Mucosa of stomach (tissue), 1 donor: ENCODE results near the gene UHRF2.

ENCODE experiments used
- H3K27me3 ChIP-seq: one replicate; pipeline ENCODE4 v1.7.0; 2013; ENCODE audit warnings: mild to moderate bottlenecking, low read length; ENCODE audit not compliant: control insufficient read depth, insufficient read depth
- H3K36me3 ChIP-seq: one replicate; pipeline ENCODE4 v1.7.0; 2013; ENCODE audit warnings: low read length; ENCODE audit not compliant: control insufficient read depth, insufficient read depth
- H3K4me1 ChIP-seq: one replicate; pipeline ENCODE4 v1.7.0; 2013; ENCODE audit warnings: mild to moderate bottlenecking, low read length; ENCODE audit not compliant: control insufficient read depth, insufficient read depth
- H3K4me3 ChIP-seq: one replicate; pipeline ENCODE4 v1.7.0; 2013; ENCODE audit warnings: low read length
- H3K9ac ChIP-seq: one replicate; pipeline ENCODE4 v1.7.0; 2013; ENCODE audit warnings: mild to moderate bottlenecking, low read length, moderate library complexity
- H3K9me3 ChIP-seq: one replicate; pipeline ENCODE4 v1.7.0; 2013; ENCODE audit warnings: mild to moderate bottlenecking, low read length, moderate library complexity; ENCODE audit not compliant: control insufficient read depth
- donor health status: Pancreatic carcinoma.

Gene UHRF2

DNA sequence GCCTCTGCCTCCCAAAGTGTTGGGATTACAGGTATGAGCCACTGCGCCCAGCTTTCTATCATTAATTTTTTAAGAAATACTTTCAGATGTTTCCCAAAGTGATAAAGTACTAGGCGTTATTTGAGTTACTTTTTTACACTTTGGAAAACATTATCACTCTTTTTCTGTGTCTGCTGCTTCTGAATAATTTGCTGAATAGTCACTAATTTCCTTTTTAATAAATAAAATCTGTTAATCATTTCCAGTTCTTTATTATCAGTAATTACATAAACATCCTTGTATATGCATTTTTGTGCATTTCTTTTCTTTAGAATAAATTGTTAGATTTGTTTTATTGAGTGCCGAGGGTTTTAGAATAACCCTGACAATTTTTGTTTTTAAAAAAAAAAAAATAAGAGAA is 48.6 kb downstream of the UHRF2 start:
- no peaks in the 10 kb centered on the region for H3K9me3 ChIP-seq
- H3K4me3 ChIP-seq, result no peak overlapping the region
- H3K4me1 ChIP-seq, result no peaks in the 10 kb centered on the region
- no peaks in the 10 kb centered on the region for H3K36me3 ChIP-seq
- no peaks in the 10 kb centered on the region for H3K27me3 ChIP-seq
- no peak overlapping the region for H3K9ac ChIP-seq

DNA sequence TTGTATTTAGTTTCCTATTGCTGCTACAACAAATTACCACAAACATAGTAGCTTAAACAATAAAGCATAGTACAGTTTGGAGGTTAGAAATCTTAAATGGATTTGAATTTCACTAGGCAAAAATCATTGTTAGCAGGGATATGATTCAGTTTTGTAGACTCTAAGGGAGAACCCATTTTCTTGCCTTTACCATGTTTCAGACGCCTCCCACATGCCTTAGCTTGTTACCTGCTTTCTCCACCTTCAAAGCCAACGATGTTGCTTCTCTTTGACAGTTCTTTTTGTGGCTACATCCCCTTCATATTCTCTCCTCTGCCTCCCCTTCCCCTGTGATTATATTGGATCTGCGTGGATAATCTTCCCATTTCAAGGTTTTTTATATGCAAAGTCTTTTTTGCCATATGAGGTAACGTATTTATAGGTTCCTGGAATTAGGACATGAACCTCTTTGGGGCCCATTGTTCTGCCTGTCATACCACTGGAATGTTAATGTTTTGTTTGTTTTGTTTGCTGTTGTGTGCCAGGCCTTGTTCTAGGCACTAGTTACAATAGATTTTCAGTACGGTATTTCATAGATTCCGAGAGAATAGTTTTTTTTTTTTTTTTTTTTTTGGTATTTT is 54.1 kb downstream of the UHRF2 start:
- Histone ChIP-seq H3K4me1 (no peaks in the 10 kb centered on the region), H3K9me3 (no peaks in the 10 kb centered on the region), H3K27me3 (no peaks in the 10 kb centered on the region), H3K36me3 (no peaks in the 10 kb centered on the region), H3K4me3 (no peak overlapping the region), H3K9ac (no peak overlapping the region)

DNA sequence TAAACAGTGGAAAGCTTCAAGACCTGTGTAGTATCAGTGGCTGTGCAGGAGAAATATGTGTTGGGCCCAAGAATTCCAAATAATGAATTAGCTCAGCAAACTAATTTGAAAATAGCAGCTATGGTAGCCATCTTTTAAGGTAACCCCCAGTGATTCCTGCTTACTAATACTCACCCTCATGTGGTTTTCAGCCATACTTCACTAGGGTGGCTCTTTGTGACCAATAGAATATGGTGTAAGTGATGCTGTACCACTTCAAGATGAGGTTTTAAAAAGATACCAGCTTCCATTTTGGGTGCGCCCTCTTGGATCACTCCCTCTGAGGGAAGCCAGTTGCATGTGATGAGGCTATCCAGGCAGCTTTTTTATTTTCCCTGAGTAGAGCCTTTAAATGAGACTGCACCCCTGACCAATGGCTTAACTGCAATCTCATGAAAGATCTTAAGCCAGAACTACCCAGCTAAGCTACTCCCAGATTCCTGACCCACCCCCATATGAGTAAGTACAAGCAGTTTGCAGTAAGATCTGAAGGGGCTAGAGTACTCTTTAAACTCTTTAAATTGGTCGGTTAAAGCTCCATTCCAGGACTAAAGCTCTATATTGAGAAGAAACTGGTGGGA is 58.3 kb downstream of the UHRF2 start:
- Histone ChIP-seq H3K4me1 (no peaks in the 10 kb centered on the region), H3K9ac (no peak overlapping the region), H3K9me3 (no peaks in the 10 kb centered on the region), H3K36me3 (no peaks in the 10 kb centered on the region), H3K4me3 (no peak overlapping the region), H3K27me3 (no peaks in the 10 kb centered on the region)

DNA sequence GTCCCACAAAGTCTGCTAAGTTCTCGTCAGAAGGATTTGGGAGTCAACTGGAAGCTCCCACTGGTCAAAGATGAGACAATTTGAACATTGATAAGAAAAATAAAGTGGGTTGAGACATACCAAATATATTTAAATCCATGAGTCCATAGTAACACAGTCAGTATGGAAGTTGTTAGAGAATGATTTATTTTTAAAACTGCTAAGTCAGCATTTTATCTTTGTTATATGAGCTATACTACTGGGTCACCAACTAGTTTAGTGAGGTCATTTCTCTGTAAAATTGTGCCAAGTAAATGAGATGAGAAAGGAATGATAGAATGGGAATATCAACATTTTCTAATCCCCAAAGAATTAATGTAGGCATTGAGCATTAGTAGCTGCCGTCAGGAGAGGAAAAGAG is 60.2 kb downstream of the UHRF2 start:
- H3K4me3 ChIP-seq, result no peak overlapping the region
- no peaks in the 10 kb centered on the region for H3K9me3 ChIP-seq
- H3K36me3 ChIP-seq, result no peaks in the 10 kb centered on the region
- no peaks in the 10 kb centered on the region for H3K27me3 ChIP-seq
- H3K4me1 ChIP-seq, result no peaks in the 10 kb centered on the region
- no peak overlapping the region for H3K9ac ChIP-seq

DNA sequence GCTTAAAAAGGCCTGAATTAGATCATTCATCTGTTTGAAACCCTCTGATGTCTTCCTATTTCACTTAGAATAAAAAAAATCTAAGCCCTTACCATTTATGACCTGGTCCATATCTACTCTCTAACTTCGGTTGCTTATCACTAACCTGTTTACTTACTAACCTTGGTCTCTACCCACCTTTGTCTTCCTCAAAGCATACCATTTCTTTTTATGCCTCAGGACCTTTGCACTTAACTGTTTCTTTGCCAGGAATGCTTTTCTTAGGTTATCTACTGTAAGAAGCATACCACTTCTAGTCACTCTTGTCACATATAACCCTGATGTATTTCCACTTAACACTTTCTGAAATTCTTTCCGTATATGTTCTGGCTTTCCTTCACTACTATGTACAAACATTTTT is 67.0 kb downstream of the UHRF2 start:
- H3K36me3 ChIP-seq, result no peaks in the 10 kb centered on the region
- no peak overlapping the region for H3K4me3 ChIP-seq
- no peaks in the 10 kb centered on the region for H3K27me3 ChIP-seq
- H3K9me3 ChIP-seq, result no peaks in the 10 kb centered on the region
- no peak overlapping the region for H3K9ac ChIP-seq
- H3K4me1 ChIP-seq, result no peaks in the 10 kb centered on the region

DNA sequence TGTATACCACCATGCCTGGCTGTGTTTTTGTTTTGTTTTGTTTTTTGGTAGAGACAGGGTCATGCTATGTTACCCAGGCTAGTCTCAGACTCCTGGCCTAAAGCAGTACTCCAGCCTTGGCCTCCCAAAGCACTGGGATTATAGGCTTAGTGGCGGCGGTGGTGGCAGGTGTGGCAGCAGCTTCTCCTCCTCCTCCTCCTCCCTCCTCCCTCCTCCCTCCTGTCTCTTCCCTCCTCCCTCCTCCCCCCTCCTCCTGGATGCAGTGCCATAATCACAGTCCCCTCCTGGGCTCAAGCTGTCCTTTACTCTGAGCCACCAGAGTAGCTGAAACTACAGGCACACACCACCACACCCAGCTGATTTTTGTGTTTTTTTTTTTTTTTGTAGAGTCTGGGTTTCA is 71.2 kb downstream of the UHRF2 start:
- H3K9me3 ChIP-seq, result no peaks in the 10 kb centered on the region

DNA sequence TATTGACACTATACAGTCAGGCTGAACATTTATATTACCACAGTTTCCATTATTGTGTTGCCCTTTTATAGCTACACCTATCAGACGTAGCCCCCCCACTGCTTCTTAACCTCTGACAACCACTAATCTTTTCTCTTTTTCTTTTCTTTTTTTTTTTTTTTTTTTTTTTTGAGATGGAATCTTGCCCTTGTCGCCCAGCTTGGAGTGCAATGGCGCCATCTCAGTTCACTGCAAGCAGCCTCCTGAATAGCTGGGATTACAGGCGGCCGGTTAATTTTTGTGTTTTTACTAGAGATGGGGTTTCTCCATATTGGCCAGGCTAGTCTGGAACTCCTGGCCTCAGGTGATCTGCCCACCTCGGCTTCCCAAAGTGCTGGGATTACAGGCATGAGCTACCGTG is 75.4 kb downstream of the UHRF2 start:
- no peaks in the 10 kb centered on the region for H3K27me3 ChIP-seq
- H3K36me3 ChIP-seq, result no peaks in the 10 kb centered on the region
- no peaks in the 10 kb centered on the region for H3K4me1 ChIP-seq
- H3K9ac ChIP-seq, result no peak overlapping the region
- H3K4me3 ChIP-seq, result no peak overlapping the region
- no peaks in the 10 kb centered on the region for H3K9me3 ChIP-seq

More for the DNA sequence above, 71.2 kb downstream of the UHRF2 start:
- H3K27me3 ChIP-seq, result no peaks in the 10 kb centered on the region
- no peaks in the 10 kb centered on the region for H3K4me1 ChIP-seq
- no peak overlapping the region for H3K9ac ChIP-seq
- no peaks in the 10 kb centered on the region for H3K36me3 ChIP-seq
- H3K4me3 ChIP-seq, result no peak overlapping the region

DNA sequence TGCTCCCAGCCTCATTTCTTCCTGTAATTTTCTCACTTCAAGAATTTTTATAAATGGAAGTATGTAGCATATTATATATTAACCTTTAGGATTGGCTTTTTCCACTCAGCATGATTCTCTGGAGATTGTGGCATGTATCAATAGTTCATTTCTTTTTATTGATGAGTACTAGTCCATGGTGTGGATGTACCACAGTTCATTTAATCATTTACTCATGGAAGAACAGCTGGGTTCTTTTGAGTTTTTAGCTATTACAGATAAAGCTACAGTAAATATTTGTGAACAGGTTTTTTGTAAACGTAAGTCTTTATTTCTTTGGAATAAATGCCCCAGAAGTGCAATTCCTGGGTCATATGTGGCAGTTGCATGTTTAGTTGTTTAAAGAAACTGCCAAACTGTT is 76.1 kb downstream of the UHRF2 start:
- no peak overlapping the region for H3K4me3 ChIP-seq
- H3K4me1 ChIP-seq, result no peaks in the 10 kb centered on the region
- H3K27me3 ChIP-seq, result no peaks in the 10 kb centered on the region
- no peaks in the 10 kb centered on the region for H3K9me3 ChIP-seq
- H3K9ac ChIP-seq, result no peak overlapping the region
- H3K36me3 ChIP-seq, result no peaks in the 10 kb centered on the region

DNA sequence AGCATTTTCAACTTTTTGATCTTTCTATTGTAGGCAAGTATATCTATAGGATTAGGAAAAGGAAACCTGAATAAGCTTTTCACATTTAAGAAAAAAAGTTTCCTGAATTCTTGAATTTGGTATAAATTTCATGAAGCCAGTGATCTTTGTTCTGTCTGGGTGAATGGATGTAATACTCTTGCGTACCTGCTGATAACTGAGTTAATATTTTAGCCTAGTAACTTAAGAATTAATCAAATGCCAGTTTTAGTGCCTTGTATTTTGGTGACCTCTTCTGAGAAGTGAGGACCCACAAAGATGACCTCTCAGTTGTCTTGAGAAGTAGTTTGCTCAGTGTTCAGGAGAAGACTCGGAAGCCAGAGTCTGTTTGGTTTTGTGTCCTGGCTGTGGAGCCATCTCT is 77.9 kb downstream of the UHRF2 start:
- H3K9me3 ChIP-seq, result no peaks in the 10 kb centered on the region
- no peak overlapping the region for H3K9ac ChIP-seq
- H3K36me3 ChIP-seq, result no peaks in the 10 kb centered on the region
- H3K4me3 ChIP-seq, result no peak overlapping the region
- H3K27me3 ChIP-seq, result no peaks in the 10 kb centered on the region
- H3K4me1 ChIP-seq, result no peaks in the 10 kb centered on the region

DNA sequence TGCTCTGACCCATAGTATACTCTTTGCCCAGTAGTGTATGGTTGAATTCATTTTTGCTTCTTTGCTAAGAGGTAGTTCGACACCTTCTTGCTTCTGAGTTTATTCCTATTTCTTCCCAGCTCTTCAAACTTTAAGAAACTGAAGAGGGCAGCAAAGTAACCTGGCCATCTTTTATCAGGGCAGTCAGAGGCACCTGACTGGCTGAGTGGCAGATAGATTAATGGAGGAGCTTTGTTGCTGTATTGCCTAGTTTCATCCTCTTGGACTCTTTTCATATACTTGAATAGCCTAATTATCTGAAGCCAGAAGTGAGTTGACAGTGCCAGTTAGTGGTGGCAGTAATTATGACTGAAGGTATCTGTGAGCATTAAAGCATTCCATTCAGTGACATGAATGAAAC is 82.5 kb downstream of the UHRF2 start:
- Histone ChIP-seq H3K4me1 (no peaks in the 10 kb centered on the region), H3K9ac (no peak overlapping the region), H3K4me3 (no peak overlapping the region), H3K27me3 (no peaks in the 10 kb centered on the region), H3K36me3 (peaks cover 6% of the 10 kb centered on the region), H3K9me3 (no peaks in the 10 kb centered on the region)

DNA sequence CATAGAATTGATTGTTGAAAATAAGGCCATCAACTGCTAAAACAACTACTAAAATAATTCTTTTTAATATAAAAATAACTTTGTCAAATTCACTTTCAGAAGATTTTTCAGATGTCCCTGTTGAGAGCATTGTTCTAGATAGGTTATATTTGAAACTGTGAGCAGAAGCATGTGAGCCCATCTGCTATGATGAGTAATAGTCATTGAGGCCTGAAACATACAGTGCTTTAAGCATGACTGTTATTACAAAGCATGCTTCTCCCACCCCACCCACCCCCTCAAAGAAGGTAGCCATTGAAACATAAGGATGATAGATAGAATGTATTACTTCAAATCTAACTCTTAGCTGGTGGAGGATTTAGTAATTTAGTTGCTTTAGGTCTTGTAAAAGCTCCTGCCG is 86.0 kb downstream of the UHRF2 start:
- Histone ChIP-seq H3K36me3 (peaks cover 6% of the 10 kb centered on the region), H3K9me3 (no peaks in the 10 kb centered on the region), H3K4me1 (no peaks in the 10 kb centered on the region), H3K27me3 (no peaks in the 10 kb centered on the region), H3K4me3 (no peak overlapping the region), H3K9ac (no peak overlapping the region)

DNA sequence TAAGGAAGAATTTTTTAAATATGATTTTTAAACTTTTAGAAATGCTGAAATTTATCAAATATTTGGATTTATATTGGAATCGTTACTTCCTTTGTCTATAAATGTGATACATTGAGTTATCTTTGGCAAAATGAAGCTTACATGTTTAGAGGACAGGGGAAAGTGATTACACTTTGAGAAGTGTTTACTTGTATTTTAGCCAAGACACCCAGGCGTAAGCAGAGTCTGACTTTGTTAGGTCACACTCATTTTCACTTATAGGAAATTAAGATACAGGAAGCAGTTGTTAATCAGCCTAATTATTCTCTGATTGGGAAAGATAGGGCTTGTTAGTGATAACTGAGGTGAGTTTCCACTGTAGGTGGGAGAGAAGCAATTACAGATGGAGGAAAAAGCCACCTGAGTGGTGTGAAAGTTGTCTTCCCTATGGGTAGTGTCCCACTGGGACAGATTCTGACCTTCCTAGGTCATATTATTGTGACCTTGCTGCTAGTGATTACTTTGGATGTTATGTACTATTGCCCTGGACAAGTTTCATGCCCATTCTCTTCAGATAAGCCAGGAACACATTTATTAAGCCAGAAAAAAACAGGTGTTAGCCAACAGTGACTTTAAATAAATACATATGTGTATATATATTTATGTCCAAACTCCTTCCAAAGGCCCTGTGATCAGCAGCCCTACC is 88.7 kb downstream of the UHRF2 start:
- no peaks in the 10 kb centered on the region for H3K9me3 ChIP-seq
- H3K36me3 ChIP-seq, result peaks cover 6% of the 10 kb centered on the region
- no peak overlapping the region for H3K9ac ChIP-seq
- H3K4me3 ChIP-seq, result no peak overlapping the region
- H3K4me1 ChIP-seq, result no peaks in the 10 kb centered on the region
- H3K27me3 ChIP-seq, result no peaks in the 10 kb centered on the region
